Chondrocyte (in vitro differentiated cells): ENCODE data around the gene LTV1. TPM values are rescaled to one million over a fixed set of nuclear protein-coding genes. Genes with fewer than 3 reads are reported as not detected.

Source experiments
- DNase-seq: peaks from one replicate; pipeline ENCODE4 v3.0.0; 2021; ENCODE audit warnings: mixed read lengths, low spot score
- H3K27ac Mint-ChIP-seq: one replicate; pipeline ENCODE4 v1.8.0; 2021; ENCODE audit warnings: mild to moderate bottlenecking, moderate library complexity, mixed read lengths; ENCODE audit not compliant: unreplicated experiment
- H3K27me3 Mint-ChIP-seq: 2 replicates; pipeline ENCODE4 v1.8.0; 2021; ENCODE audit warnings: low read depth, mixed read lengths
- H3K36me3 Mint-ChIP-seq: 2 replicates; pipeline ENCODE4 v1.8.0; 2021; ENCODE audit warnings: low read depth, mixed read lengths
- H3K4me1 Mint-ChIP-seq: 2 replicates; pipeline ENCODE4 v1.8.0; 2021; ENCODE audit warnings: low read depth, mild to moderate bottlenecking, mixed read lengths
- H3K4me3 Mint-ChIP-seq: one replicate; pipeline ENCODE4 v1.8.0; 2021; ENCODE audit warnings: mild to moderate bottlenecking, moderate library complexity, mixed read lengths; ENCODE audit not compliant: unreplicated experiment
- H3K9me3 Mint-ChIP-seq: 2 replicates; pipeline ENCODE4 v1.8.0; 2021; ENCODE audit warnings: low read depth, mixed read lengths
- total RNA-seq: library from RNA; stranded (reverse); gene quantifications from 3 replicates; pipeline ENCODE4 v1.2.1, GENCODE V29; 2021
- TF ChIP-seq, protein P1 (sequence below): fragments of 200-600 bp; sonication (generic); IDR thresholded peaks from 2 replicates; pipeline ENCODE4 v1.5.0; 2021; ENCODE audit warnings: antibody characterized with exemption, mild to moderate bottlenecking, moderate library complexity

The LTV1 gene
- total RNA-seq, 1 donor from 2014 or later: 15.0 TPM

DNA sequence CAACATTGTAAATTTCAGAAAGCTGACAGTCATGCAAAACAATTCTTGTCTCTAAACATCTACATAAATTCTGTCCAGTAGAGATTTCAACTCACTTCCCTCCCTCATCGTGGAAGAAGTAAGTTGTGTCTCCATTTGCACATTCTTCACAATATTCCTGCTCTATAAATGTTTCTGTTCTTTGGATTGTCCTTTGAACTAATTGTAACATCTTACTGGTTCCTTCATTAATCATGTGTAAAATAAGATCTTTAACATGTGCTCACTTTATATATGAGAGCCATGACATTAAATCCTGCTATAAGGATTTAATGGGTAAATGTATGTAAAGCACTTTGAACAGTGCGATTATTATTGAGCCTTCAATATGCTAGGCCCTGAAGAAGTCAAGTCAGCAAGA, 7.0 kb upstream of the LTV1 start:
- TF ChIP-seq, protein P1, sequence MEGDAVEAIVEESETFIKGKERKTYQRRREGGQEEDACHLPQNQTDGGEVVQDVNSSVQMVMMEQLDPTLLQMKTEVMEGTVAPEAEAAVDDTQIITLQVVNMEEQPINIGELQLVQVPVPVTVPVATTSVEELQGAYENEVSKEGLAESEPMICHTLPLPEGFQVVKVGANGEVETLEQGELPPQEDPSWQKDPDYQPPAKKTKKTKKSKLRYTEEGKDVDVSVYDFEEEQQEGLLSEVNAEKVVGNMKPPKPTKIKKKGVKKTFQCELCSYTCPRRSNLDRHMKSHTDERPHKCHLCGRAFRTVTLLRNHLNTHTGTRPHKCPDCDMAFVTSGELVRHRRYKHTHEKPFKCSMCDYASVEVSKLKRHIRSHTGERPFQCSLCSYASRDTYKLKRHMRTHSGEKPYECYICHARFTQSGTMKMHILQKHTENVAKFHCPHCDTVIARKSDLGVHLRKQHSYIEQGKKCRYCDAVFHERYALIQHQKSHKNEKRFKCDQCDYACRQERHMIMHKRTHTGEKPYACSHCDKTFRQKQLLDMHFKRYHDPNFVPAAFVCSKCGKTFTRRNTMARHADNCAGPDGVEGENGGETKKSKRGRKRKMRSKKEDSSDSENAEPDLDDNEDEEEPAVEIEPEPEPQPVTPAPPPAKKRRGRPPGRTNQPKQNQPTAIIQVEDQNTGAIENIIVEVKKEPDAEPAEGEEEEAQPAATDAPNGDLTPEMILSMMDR: no peak
- H3K27me3 Mint-ChIP-seq: no peaks in the 10 kb centered on the region
- no peaks in the 10 kb centered on the region for H3K4me1 Mint-ChIP-seq
- H3K27ac Mint-ChIP-seq: no peak overlapping the region
- no peaks in the 10 kb centered on the region for H3K9me3 Mint-ChIP-seq
- peaks cover 4% of the 10 kb centered on the region for H3K36me3 Mint-ChIP-seq
- no peak overlapping the region for H3K4me3 Mint-ChIP-seq
- no peak for DNase-seq

DNA sequence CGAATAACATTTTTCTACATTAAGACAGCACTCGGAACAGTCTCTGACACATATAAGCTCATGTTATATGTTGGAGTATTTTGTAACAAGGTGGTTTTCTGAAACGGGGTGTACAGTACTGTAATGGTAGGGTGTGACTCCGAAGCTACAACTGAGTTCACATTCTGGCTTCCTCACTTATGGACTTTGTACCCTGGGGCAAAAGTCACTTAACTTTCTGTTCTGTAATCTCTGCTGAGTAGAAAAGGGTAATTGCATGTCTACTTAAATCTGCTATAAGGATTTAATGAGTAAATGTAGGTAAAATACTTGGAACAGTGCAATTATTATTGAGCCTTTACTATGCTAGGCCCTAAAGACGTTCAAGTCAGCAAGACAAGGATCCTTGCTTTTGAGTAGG, 4.7 kb upstream of the LTV1 start:
- Mint-ChIP-seq H3K27ac (no peak overlapping the region), H3K36me3 (no peaks in the 10 kb centered on the region), H3K4me1 (peaks cover 6% of the 10 kb centered on the region), H3K9me3 (no peaks in the 10 kb centered on the region), H3K27me3 (no peaks in the 10 kb centered on the region), H3K4me3 (no peak overlapping the region)
- no peak for DNase-seq
- TF ChIP-seq, protein P1: no peak

DNA sequence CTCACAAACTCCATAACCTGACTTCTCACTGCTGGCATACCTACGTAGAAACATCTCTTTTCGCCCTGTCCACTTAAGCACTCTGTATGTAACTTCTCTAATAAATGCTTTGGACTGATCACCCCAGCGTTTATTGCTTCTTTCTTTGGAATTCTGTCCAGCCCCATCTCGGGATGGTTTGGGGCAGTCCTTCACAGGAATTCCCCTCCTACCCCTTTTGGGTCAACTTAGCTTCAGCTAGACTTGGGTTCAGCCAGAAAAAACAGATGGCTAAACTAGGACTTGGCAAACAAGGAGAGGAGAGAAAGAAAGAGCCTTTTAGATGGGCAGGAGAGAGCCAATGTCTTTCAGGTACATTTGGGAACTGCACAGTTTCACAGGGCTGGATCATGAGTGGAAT, 3.9 kb upstream of the LTV1 start:
- H3K27me3 Mint-ChIP-seq: no peaks in the 10 kb centered on the region
- TF ChIP-seq, protein P1: no peak
- H3K9me3 Mint-ChIP-seq: no peaks in the 10 kb centered on the region
- peaks cover 12% of the 10 kb centered on the region for H3K4me1 Mint-ChIP-seq
- no peak for DNase-seq
- no peak overlapping the region for H3K4me3 Mint-ChIP-seq
- no peak overlapping the region for H3K27ac Mint-ChIP-seq
- no peaks in the 10 kb centered on the region for H3K36me3 Mint-ChIP-seq

DNA sequence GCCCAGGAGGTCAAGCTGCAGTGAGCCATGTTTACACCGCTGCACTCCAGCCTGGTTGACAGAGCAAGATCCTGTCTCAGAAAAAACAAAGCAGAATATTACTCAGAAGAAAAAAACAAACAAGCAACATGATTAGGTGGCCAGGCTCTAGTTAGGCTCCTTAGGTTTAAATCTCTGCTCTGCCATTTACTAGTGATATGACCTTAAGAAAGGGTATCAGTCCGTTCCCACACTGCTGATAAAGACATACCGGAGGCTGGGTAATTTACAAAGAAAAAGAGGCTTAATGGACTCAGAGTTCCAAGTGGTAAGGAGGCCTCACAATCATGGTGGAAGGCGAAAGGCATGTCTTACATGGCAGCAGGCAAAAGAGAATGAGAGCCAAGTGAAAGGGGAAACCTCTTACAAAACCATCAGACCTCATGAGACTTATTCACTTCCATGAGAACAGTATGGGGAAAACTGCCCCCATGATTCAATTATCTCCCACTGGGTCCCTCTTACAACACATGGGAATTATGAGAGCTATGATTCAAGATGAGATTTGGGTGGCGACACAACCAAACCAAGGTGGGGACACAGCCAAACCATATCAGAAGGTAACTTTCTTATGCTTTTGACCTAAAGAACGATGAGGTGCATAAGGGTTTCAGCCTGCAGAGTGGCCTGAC, 2.4 kb upstream of the LTV1 start:
- Mint-ChIP-seq H3K27ac (no peak overlapping the region), H3K9me3 (no peaks in the 10 kb centered on the region), H3K4me1 (peaks cover 18% of the 10 kb centered on the region), H3K27me3 (no peaks in the 10 kb centered on the region), H3K4me3 (no peak overlapping the region), H3K36me3 (no peaks in the 10 kb centered on the region)
- TF ChIP-seq, protein P1: no peak
- DNase-seq: no peak

DNA sequence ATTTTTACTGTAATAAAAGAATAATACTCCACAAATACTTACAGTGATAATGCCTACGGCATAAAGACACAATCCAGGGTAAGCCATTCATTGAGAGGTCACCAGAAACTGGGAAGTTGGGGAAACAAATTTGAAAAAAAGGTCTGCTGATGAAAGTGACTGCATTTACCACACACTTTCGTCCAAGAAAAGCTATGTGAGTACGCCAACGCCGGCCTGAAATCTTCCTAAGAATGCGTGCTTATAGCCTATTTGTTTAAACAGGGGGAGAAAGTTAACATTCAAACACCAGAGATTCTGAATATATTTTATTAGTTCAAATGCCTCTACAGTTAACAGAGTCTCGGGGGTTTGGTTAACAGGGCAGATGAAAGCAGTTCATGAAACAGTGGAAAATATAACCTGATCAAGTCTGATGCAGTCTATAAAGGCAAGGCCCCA, 657 bp upstream of the LTV1 start:
- H3K27ac Mint-ChIP-seq: peak overlapping the region; percentile 97
- TF ChIP-seq, protein P1: no peak
- peaks cover 21% of the 10 kb centered on the region for H3K4me1 Mint-ChIP-seq
- no peaks in the 10 kb centered on the region for H3K9me3 Mint-ChIP-seq
- no peaks in the 10 kb centered on the region for H3K27me3 Mint-ChIP-seq
- DNase-seq: no peak
- peaks cover 8% of the 10 kb centered on the region for H3K36me3 Mint-ChIP-seq
- peak overlapping the region; percentile 94 for H3K4me3 Mint-ChIP-seq
